ENCODE results near the gene BOD1.

GRCh38 chr5:173663352-173664153 lies 47.1 kb upstream of the BOD1 start:
- TF ChIP-seq CTCF (IDR thresholded peaks at IDR 0.05) (no peak), POLR2A (IDR thresholded peaks at IDR 0.05) (no peak), POLR2AphosphoS5 (IDR thresholded peaks at IDR 0.05; ENCODE audit: insufficient read depth in 1 of 2, low read depth in 1 of 2) (no peak)

All from vagina (tissue), 2 donors.